GM23248 (cell line): ENCODE results near the gene ADAMTS7.
"Not testable (repeated sequence)": the region's sequence is repeated elsewhere in the genome, so short reads cannot be mapped to it uniquely, and the experiment has no call there.

Experiments used
- EZH2 ChIP-seq: fragments of 200-600 bp; sonication (generic); IDR thresholded peaks from 2 replicates; pipeline ENCODE4 v1.6.1; 2018; ENCODE audit warnings: antibody characterized with exemption, mild to moderate bottlenecking; ENCODE audit not compliant: insufficient read depth, poor library complexity, severe bottlenecking
- EZH2phosphoT487 ChIP-seq: fragments of 200-600 bp; sonication (generic); IDR thresholded peaks from 2 replicates; pipeline ENCODE4 v1.6.1; 2018; ENCODE audit warnings: antibody characterized with exemption, moderate library complexity, mild to moderate bottlenecking, low read depth; ENCODE audit not compliant: insufficient read depth

GRCh38 chr15:78737931-78738558 is 73.2 kb downstream of the ADAMTS7 start:
- not testable (repeated sequence) for TF ChIP-seq EZH2phosphoT487, EZH2
